ENCODE data around the gene MRPS25.

The MRPS25 gene

GRCh38 chr3:15064835-15065549 is at the start of gene MRPS25:
MRPS25 (minus strand) TSS chr3:15065315; CDS start chr3:15065194, 121 bp downstream.
- peak; percentile 85 for DNase-seq (ENCODE audit: low read depth)

- no peak for DNase-seq (ENCODE audit: low read depth)
Observed at GRCh38 chr3:15113884-15114283, 48.8 kb upstream of the MRPS25 start.

GRCh38 chr3:15113471-15113870 is 48.4 kb upstream of the MRPS25 start:
- no peak for DNase-seq (ENCODE audit: low read depth)

GRCh38 chr3:15112011-15112410 is 46.9 kb upstream of the MRPS25 start:
- no peak for DNase-seq (ENCODE audit: low read depth)

- DNase-seq (ENCODE audit: low read depth) = no peak
Observed at GRCh38 chr3:15110206-15110605, 45.1 kb upstream of the MRPS25 start.

GRCh38 chr3:15108869-15109268 is 43.8 kb upstream of the MRPS25 start:
- no peak for DNase-seq (ENCODE audit: low read depth)

- DNase-seq (ENCODE audit: low read depth) = peak; percentile 48
Observed at GRCh38 chr3:15108082-15108545, 43.0 kb upstream of the MRPS25 start.

- no peak for DNase-seq (ENCODE audit: low read depth)
Observed at GRCh38 chr3:15107075-15107947, 42.2 kb upstream of the MRPS25 start.

GRCh38 chr3:15102836-15103235 is 37.7 kb upstream of the MRPS25 start:
- DNase-seq (ENCODE audit: low read depth) = peak; percentile 28

GRCh38 chr3:15102256-15102655 is 37.1 kb upstream of the MRPS25 start:
- DNase-seq (ENCODE audit: low read depth) = no peak

GRCh38 chr3:15099364-15100098 is 34.4 kb upstream of the MRPS25 start:
- no peak for DNase-seq (ENCODE audit: low read depth)

GRCh38 chr3:15098503-15099363 is 33.6 kb upstream of the MRPS25 start, which contains the start of gene RBSN:
RBSN (minus strand) TSS chr3:15099148; CDS start chr3:15096120, 3,028 bp downstream.
- DNase-seq (ENCODE audit: low read depth) = peak; percentile 94

GRCh38 chr3:15097891-15098290 is 32.8 kb upstream of the MRPS25 start:
- DNase-seq (ENCODE audit: low read depth) = no peak

- no peak for DNase-seq (ENCODE audit: low read depth)
Observed at GRCh38 chr3:15096046-15096445, 30.9 kb upstream of the MRPS25 start.

- DNase-seq (ENCODE audit: low read depth) = peak; percentile 61
Observed at GRCh38 chr3:15094187-15094875, 29.2 kb upstream of the MRPS25 start.

GRCh38 chr3:15092686-15093085 is 27.6 kb upstream of the MRPS25 start:
- no peak for DNase-seq (ENCODE audit: low read depth)

GRCh38 chr3:15091575-15091974 is 26.5 kb upstream of the MRPS25 start:
- DNase-seq (ENCODE audit: low read depth) = no peak

- DNase-seq (ENCODE audit: low read depth) = no peak
Observed at GRCh38 chr3:15089201-15089600, 24.1 kb upstream of the MRPS25 start.

GRCh38 chr3:15086699-15087098 is 21.6 kb upstream of the MRPS25 start:
- no peak for DNase-seq (ENCODE audit: low read depth)

GRCh38 chr3:15086263-15086662 is 21.1 kb upstream of the MRPS25 start:
- DNase-seq (ENCODE audit: low read depth) = no peak

- DNase-seq (ENCODE audit: low read depth) = no peak
Observed at GRCh38 chr3:15083252-15083651, 18.1 kb upstream of the MRPS25 start.
